Spleen (tissue), 7 donors: ENCODE data around the gene NYNRIN.

Experiments
- POLR2AphosphoS5 ChIP-seq, 3 donors: sonication (generic); formaldehyde crosslinking; IDR thresholded peaks; one replicate each; pipeline ENCODE4 v1.5.1; 2017; ENCODE audit warnings: antibody characterized with exemption in 3 of 3
- TF ChIP-seq, protein P1 (sequence below), 11 experiments: fragments of 200-600 bp in 7 of 11; fragments of 450-650 bp in 4 of 11; sonication (generic) in 4 of 11; IDR thresholded peaks in 8 of 11; conservative IDR thresholded peaks in 3 of 11; 1 replicate in 7 of 11; 2 replicates in 4 of 11; pipeline versions ENCODE4 v1.4.0 to v1.8.0; 2016 to 2021; ENCODE audit warnings: antibody characterized with exemption in 11 of 11, inconsistent platforms in 4 of 11, mild to moderate bottlenecking in 1 of 11
- donor health status: DM: no; HTN: no; CAD: no; lungs with moderate emphysema.
- donor health status: DM: no; HTN: no; CAD: no.
- donor health status: DM: no; HTN: no; CAD: no.

DNA sequence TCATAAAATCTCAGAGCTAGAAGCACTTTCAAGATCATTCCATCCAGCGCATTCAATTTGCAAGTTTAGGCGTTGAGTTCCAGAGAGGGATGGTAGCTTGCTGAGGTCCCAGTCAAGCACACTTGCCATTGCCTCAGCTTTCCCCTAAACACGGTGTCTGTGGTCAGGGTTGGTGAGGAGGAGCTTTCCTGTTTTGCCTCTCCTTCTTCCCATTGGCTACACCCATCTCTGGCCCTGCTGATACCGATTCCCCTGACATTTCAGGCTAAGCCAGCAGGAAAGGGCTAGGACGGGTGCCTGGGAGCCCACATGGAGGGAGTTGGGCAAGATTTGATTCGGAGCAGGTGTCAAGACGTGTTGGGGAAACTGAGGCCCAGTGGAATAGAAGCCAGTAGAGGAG is 21.7 kb upstream of the NYNRIN start:
- TF ChIP-seq, protein P1, sequence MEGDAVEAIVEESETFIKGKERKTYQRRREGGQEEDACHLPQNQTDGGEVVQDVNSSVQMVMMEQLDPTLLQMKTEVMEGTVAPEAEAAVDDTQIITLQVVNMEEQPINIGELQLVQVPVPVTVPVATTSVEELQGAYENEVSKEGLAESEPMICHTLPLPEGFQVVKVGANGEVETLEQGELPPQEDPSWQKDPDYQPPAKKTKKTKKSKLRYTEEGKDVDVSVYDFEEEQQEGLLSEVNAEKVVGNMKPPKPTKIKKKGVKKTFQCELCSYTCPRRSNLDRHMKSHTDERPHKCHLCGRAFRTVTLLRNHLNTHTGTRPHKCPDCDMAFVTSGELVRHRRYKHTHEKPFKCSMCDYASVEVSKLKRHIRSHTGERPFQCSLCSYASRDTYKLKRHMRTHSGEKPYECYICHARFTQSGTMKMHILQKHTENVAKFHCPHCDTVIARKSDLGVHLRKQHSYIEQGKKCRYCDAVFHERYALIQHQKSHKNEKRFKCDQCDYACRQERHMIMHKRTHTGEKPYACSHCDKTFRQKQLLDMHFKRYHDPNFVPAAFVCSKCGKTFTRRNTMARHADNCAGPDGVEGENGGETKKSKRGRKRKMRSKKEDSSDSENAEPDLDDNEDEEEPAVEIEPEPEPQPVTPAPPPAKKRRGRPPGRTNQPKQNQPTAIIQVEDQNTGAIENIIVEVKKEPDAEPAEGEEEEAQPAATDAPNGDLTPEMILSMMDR (IDR thresholded peaks at IDR 0.05 in 8 of 11, conservative IDR thresholded peaks at IDR 0.05 in 3 of 11) = no peak
- TF ChIP-seq POLR2AphosphoS5 (IDR thresholded peaks at IDR 0.05) = no peak
